HCT116 (cell line): ENCODE data around the gene SECISBP2.

Experiments used
- EZH2 ChIP-seq: fragments of 200-600 bp; sonication (generic); IDR thresholded peaks from 2 replicates; pipeline ENCODE4 v1.6.1; 2017; ENCODE audit warnings: antibody characterized with exemption, mixed run types
- MAX ChIP-seq: IDR thresholded peaks from 2 replicates; pipeline ENCODE4 v1.6.1; 2012
- POLR2A ChIP-seq: IDR thresholded peaks from 2 replicates; pipeline ENCODE4 v1.7.0; 2011; ENCODE audit warnings: borderline replicate concordance; ENCODE audit not compliant: insufficient read depth, insufficient read length; ENCODE audit errors: extremely low read depth
- POLR2AphosphoS5 ChIP-seq: IDR thresholded peaks from 2 replicates; pipeline ENCODE4 v1.6.1; 2011; ENCODE audit warnings: mild to moderate bottlenecking, low read depth, low read length, moderate library complexity
- RAD21 ChIP-seq: IDR thresholded peaks from 2 replicates; pipeline ENCODE4 v1.6.1; 2012; ENCODE audit warnings: low read depth, mild to moderate bottlenecking
- REST ChIP-seq: IDR thresholded peaks from 2 replicates; pipeline ENCODE4 v1.6.1; 2012; ENCODE audit warnings: low read depth
- SIN3A ChIP-seq: IDR thresholded peaks from 2 replicates; pipeline ENCODE4 v1.6.1; 2012; ENCODE audit warnings: low read depth
- TCF7L2 ChIP-seq: IDR thresholded peaks from 2 replicates; pipeline ENCODE4 v1.7.0; 2011; ENCODE audit warnings: borderline replicate concordance, inconsistent platforms; ENCODE audit not compliant: insufficient read depth, insufficient read length; ENCODE audit errors: extremely low read depth
- YY1 ChIP-seq: IDR thresholded peaks from 2 replicates; pipeline ENCODE4 v1.6.1; 2011; ENCODE audit warnings: low read length, low read depth, moderate library complexity, mild to moderate bottlenecking; ENCODE audit not compliant: insufficient replicate concordance; ENCODE audit errors: extremely low read depth
- ZFX ChIP-seq: fragments of 450-650 bp; IDR thresholded peaks from 2 replicates; pipeline ENCODE4 v1.6.1; 2017
- TF ChIP-seq, protein P1 (sequence below), 3 experiments: fragments of 200-600 bp in 1 of 3; sonication (generic) in 1 of 3; IDR thresholded peaks in 2 of 3; conservative IDR thresholded peaks in 1 of 3; 2 replicates each; pipeline ENCODE4 v1.5.1; 2012 to 2017; ENCODE audit warnings: low read depth in 2 of 3, low read length in 2 of 3, antibody characterized with exemption in 1 of 3, borderline replicate concordance in 1 of 3, control low read depth in 1 of 3, mild to moderate bottlenecking in 1 of 3, mixed read lengths in 1 of 3, mixed run types in 1 of 3, moderate library complexity in 1 of 3; ENCODE audit not compliant: insufficient read depth in 1 of 3
- TF ChIP-seq, protein P2 (sequence below): IDR thresholded peaks from 2 replicates; pipeline ENCODE4 v1.6.1; 2012

DNA sequence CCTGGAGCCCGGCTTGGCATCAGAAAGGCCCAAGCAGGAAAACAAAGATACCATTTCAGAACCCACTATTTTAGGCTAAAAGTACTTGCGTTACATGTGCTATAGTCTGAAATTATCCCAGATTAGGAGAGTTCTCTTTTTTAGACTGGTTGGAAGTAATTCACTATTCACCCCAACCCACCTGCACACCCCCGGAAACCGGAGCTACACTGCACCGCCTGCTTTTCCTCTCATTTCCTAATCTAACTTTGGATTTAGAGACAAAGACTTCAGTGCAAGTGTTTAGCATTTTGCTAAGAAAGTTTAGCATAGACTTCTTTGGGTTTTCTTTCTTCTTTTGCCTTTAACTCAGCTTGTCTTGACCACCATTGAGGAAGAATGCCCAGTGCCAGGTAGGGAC lies 79.2 kb downstream of the SECISBP2 start:
- TF ChIP-seq, protein P1, sequence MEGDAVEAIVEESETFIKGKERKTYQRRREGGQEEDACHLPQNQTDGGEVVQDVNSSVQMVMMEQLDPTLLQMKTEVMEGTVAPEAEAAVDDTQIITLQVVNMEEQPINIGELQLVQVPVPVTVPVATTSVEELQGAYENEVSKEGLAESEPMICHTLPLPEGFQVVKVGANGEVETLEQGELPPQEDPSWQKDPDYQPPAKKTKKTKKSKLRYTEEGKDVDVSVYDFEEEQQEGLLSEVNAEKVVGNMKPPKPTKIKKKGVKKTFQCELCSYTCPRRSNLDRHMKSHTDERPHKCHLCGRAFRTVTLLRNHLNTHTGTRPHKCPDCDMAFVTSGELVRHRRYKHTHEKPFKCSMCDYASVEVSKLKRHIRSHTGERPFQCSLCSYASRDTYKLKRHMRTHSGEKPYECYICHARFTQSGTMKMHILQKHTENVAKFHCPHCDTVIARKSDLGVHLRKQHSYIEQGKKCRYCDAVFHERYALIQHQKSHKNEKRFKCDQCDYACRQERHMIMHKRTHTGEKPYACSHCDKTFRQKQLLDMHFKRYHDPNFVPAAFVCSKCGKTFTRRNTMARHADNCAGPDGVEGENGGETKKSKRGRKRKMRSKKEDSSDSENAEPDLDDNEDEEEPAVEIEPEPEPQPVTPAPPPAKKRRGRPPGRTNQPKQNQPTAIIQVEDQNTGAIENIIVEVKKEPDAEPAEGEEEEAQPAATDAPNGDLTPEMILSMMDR (IDR thresholded peaks at IDR 0.05 in 2 of 3, conservative IDR thresholded peaks at IDR 0.05 in 1 of 3; ENCODE audit: borderline replicate concordance in 1 of 3, insufficient read depth in 1 of 3, low read depth in 2 of 3, low read length in 2 of 3), result no peak
- TF ChIP-seq SIN3A (no peak), REST (no peak), ZFX (no peak), MAX (no peak), RAD21 (no peak), POLR2AphosphoS5 (no peak), POLR2A (no peak), YY1 (no peak), EZH2 (no peak), TCF7L2 (no peak)
- TF ChIP-seq, protein P2, sequence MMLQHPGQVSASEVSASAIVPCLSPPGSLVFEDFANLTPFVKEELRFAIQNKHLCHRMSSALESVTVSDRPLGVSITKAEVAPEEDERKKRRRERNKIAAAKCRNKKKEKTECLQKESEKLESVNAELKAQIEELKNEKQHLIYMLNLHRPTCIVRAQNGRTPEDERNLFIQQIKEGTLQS, result no peak
